ENCODE data around the gene MRPL16.

Gene MRPL16

GRCh38 chr11:59776210-59777066 lies 34.1 kb downstream of the MRPL16 start:
- FAIRE-seq (no peak), DNase-seq (ENCODE audit: insufficient read length, low spot score) (no peak)

GRCh38 chr11:59773083-59773440 lies 37.5 kb downstream of the MRPL16 start:
- DNase-seq (ENCODE audit: insufficient read length, low spot score), result no peak
- no peak for FAIRE-seq

GRCh38 chr11:59771605-59772004 lies 39.0 kb downstream of the MRPL16 start:
- DNase-seq (ENCODE audit: insufficient read length, low spot score), result no peak
- FAIRE-seq, result no peak

GRCh38 chr11:59770869-59771268 lies 39.7 kb downstream of the MRPL16 start:
- no peak for DNase-seq (ENCODE audit: insufficient read length, low spot score)

GRCh38 chr11:59770319-59770718 lies 40.3 kb downstream of the MRPL16 start:
- FAIRE-seq, result no peak

More at GRCh38 chr11:59770869-59771268, 39.7 kb downstream of the MRPL16 start:
- no peak for FAIRE-seq

GRCh38 chr11:59769828-59770227 lies 40.8 kb downstream of the MRPL16 start:
- FAIRE-seq, result no peak
- DNase-seq (ENCODE audit: insufficient read length, low spot score), result no peak

More at GRCh38 chr11:59770319-59770718, 40.3 kb downstream of the MRPL16 start:
- DNase-seq (ENCODE audit: insufficient read length, low spot score), result no peak

GRCh38 chr11:59769111-59769510 lies 41.5 kb downstream of the MRPL16 start:
- DNase-seq (ENCODE audit: insufficient read length, low spot score) (no peak), FAIRE-seq (no peak)

GRCh38 chr11:59767225-59767611 lies 43.4 kb downstream of the MRPL16 start:
- FAIRE-seq, result no peak
- no peak for DNase-seq (ENCODE audit: insufficient read length, low spot score)

- FAIRE-seq (no peak), DNase-seq (ENCODE audit: insufficient read length, low spot score) (no peak)
These were observed 43.9 kb downstream of the MRPL16 start for GRCh38 chr11:59766542-59767224.

GRCh38 chr11:59765068-59765735 lies 45.4 kb downstream of the MRPL16 start:
- FAIRE-seq (no peak), DNase-seq (ENCODE audit: insufficient read length, low spot score) (no peak)

- DNase-seq (ENCODE audit: insufficient read length, low spot score), result no peak
- FAIRE-seq, result no peak
These were observed 48.6 kb downstream of the MRPL16 start for GRCh38 chr11:59761993-59762392.

GRCh38 chr11:59760771-59761170 lies 49.8 kb downstream of the MRPL16 start:
- FAIRE-seq, result no peak
- DNase-seq (ENCODE audit: insufficient read length, low spot score), result no peak

GRCh38 chr11:59759900-59760299 lies 50.7 kb downstream of the MRPL16 start:
- DNase-seq (ENCODE audit: insufficient read length, low spot score) (no peak), FAIRE-seq (no peak)

- no peak for FAIRE-seq
These were observed 52.1 kb downstream of the MRPL16 start for GRCh38 chr11:59758401-59759037.

GRCh38 chr11:59756845-59757244 lies 53.7 kb downstream of the MRPL16 start:
- FAIRE-seq (no peak), DNase-seq (ENCODE audit: insufficient read length, low spot score) (no peak)

More at GRCh38 chr11:59758401-59759037, 52.1 kb downstream of the MRPL16 start:
- no peak for DNase-seq (ENCODE audit: insufficient read length, low spot score)

- FAIRE-seq, result no peak
- DNase-seq (ENCODE audit: insufficient read length, low spot score), result no peak
These were observed 54.1 kb downstream of the MRPL16 start for GRCh38 chr11:59756558-59756840.
